Right renal pelvis (tissue), 4 donors: ENCODE measurements around the gene COX7C. TPM values are rescaled to one million over a fixed set of nuclear protein-coding genes. Genes with fewer than 3 reads are reported as not detected.
"Not testable (repeated sequence)": the region's sequence is repeated elsewhere in the genome, so short reads cannot be mapped to it uniquely, and the experiment has no call there.

Experiments
- DNase-seq, 4 donors: peaks; one replicate each; pipeline ENCODE4 v3.0.0-alpha.2; 2013; ENCODE audit warnings: low read depth in 4 of 4, low spot score in 3 of 4, missing footprints in 1 of 4
- polyA plus RNA-seq, 4 donors: library from polyadenylated mRNA; unstranded; fragments of 120-200 nt; gene quantifications; one replicate each; pipeline ENCODE4 v1.2.1, GENCODE V29; 2013; ENCODE audit not compliant: insufficient read length in 4 of 4

Gene COX7C
- polyA plus RNA-seq, 4 donors, result 1,015 to 1,148 (median 1,050) TPM

DNA sequence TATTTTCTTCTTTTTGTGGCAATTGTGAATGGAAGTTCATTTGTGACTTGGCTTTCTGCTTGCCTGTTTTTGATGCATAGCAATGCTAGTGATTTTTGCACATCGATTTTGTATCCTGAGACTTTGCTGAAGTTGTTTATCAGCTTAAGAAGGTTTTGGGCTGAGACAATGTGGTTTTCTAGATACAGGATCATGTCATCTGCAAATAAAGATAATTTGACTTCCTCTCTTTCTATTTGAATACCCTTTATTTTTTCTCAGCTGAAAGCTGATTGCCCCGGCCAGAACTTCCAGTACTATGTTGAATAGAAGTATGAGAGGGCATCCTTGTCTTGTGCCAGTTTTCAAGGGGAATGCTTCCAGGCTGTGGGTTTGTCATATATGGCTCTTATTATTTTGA, 43.0 kb downstream of the COX7C start:
- not testable (repeated sequence) for DNase-seq

DNA sequence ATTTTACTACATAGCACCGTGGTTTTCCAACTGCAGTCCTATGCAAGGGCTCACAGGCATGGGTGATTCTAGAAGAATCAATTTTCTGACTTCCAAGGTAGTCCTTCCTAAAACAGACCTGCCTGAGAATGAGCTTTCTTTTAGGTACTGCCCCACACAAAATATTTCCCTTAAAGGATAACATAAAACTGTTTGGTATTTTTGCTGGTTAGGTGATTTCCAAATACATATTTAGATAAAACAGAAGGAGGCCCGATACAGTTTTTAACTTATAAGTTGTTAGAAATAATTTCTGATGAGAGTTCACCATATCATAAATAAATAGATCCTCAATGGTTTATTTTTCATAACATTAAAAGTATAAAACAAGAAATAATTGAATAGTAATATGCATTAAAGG, 46.4 kb downstream of the COX7C start:
- DNase-seq, result no peak

DNA sequence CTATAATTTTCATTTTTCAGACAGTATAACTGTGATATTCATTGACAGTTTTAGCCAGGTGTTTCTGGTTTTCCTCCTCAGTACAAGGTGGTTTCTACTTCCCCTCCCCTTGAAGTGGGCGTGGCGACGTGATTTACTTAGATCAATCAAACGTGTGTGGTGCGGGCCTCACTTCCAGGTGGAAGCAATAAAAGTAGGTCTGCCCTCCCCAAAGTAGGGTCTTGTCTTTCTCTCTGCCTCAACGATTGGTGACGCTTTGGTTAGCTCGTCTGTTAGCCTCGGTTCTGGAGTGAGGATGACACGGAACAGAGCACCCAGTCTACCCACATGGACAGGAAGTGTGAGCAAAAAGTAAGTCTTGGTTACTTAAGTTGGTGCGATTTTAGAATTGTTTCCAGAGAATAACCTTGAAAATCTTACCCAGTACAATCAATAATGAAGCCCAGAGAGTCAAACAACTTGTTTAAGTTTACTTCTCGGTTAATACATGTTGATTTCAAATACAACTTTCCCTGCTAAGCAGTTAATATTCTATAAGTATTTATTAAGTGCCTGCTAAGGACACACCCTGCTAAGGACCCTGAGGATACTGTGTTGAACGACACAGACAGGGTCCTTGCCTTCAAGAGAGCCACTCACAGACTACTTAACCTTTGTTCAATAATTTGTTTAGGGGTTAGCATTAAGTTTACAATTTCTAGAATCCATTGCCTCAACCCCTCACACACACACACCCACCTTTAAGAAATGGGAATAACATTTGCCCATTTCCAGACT, 48.4 kb downstream of the COX7C start:
- no peak for DNase-seq

DNA sequence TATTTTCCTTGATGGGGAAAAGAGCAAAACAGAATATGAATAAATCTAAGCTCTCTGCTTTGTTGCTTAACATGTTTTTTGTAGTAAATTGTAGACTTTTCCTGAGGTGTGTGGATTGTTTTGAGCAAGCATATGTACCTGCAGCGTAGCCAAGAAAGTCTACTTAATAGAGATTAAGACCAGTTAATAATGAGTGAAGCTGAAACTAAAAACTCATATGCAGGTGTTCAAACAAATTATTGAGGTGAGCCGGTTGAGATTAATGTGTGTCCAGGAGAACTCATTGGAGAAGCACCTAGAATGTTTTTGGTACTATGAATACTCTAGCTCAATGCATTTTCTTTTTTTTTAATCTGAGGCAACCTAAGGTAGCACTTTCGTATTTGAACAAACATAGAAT, 49.2 kb downstream of the COX7C start:
- no peak for DNase-seq
